AG08396 (cell line): ENCODE results near the gene TRPM3.

Source experiments
- DNase-seq: peaks from one replicate; pipeline ENCODE4 v3.0.0; 2012; ENCODE audit warnings: low spot score, mixed read lengths

TRPM3 gene

DNA sequence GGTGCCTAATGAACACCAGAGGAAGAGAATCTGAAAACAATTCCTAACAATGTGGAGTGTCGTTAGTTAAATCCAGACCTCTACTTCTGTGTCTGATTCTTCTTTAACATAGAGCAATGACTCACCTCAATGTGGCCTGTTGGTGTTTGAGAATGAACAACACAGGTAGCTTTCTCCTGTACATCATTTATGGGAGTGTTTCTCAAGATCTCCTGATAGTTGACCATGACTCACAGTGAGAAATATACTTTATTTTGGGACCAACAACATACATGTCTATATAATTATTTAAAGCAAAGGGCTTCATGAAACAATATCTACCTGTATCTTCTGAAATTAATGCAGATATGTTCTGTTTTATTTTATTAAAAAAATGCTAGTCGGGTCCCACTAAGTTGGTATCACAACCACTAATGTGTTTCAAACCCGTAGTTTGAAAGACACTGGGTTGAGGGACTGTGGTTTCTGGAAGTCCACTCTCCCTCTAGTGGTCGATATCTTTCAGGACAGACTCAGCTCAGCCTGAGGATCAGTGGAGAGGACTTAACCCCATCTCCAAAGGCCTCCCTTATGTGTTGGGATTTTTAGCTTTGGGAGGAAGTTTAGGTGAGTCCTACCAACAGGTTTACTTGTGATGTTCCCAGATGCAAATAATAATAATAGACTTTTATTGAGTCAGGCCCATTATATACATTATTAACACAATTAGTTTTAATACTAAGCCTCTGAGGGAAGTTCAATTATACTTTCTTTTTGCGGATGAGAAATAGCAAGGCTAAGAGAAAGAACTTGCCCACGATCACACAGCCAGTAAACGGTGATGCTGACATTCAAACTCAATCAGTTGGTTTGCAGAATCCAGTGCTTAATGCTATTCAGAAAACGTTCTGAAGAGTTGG lies 636.9 kb downstream of the TRPM3 start:
- DNase-seq: peak; percentile 77

DNA sequence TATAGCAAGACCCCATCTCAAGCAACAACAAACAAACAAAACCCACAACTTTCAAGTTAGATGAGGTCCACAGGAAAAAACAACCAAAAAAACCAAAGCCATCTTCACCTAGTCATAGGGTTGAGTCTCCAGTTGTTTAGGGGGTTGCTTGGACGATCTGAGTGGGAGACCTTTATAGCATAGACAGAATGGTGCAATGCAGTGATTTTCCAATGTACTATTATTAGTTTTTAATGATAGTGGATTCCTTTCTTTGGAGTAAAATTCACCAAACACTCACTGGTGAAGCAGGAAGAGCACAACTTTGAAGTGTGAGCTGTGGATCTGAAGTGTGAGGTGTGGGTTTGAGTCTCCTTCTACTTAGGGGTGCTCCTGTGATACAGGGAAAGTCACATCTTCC lies 640.0 kb downstream of the TRPM3 start:
- no peak for DNase-seq

DNA sequence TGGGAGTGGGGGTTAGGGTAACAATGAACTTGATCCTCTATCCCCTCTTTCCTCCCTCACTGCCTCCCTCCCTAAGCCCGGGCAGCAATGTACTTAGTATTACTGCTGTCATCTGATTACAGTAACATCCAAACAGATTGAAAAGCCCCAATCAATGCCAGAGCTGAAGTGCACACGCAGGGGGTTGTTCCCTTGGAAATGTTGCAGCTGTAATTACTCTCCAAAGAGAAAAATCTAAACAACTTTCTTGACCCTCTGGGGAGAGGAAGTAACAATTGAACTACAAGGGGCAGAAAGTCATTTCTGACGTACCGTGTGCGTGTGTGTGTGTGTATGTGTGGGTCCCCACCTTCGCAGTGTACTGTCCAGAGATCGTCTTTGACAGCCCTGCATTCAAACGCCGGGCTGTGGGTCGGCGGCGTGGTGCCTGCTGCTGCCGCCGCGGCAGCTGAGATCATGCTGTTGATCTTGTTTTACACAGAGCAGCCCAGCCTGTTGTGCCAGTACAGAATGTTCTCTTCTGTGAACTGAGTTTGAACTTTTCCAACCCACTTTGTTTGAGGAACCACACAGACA lies 640.9 kb downstream of the TRPM3 start:
- DNase-seq: peak; percentile 57

DNA sequence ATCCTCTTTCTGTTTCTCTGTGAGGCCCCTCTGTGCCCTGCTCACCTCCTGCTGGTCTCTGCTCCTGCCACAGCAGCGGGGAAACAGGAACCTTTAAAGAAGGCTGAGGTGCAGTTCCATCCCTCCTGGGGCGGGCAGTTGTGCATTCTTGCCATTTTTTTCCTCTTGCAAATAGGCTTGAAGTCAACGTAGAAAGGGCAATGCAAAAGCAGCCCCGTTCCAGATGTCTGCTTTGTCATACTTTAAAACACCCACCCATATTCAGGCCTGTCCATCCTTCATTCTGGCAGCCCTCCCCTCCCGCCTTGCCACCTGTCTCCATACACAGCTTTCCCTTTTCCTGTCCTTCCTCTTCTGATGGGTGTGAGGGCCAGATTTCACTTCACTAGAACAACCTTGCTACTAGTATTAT lies 641.5 kb downstream of the TRPM3 start:
- peak; percentile 26 for DNase-seq
